Keratinocyte (primary cell): Measurements from ENCODE around the gene BTRC. TPM values are rescaled to one million over a fixed set of nuclear protein-coding genes. Genes with fewer than 3 reads are reported as not detected.

Experiments
- DNase-seq: peaks from one replicate; pipeline ENCODE4 v3.0.0-alpha.2; 2011; ENCODE audit warnings: low read depth, missing footprints, low spot score
- FAIRE-seq: peaks from 2 replicates; lab custom pipeline; 2011; peaks lifted over from hg19 to GRCh38; lab: Jason Lieb, UNC
- H2AFZ ChIP-seq: 2 replicates; pipeline ENCODE4 v1.6.0; 2012; ENCODE audit warnings: low read length, control low read depth, inconsistent platforms; ENCODE audit not compliant: control insufficient read depth
- H3K27ac ChIP-seq: 2 replicates; pipeline ENCODE4 v1.5.1; 2011; ENCODE audit warnings: low read length; ENCODE audit not compliant: control insufficient read depth, insufficient read depth
- H3K27me3 ChIP-seq: 3 replicates; pipeline ENCODE4 v1.6.0; 2011; ENCODE audit warnings: low read length; ENCODE audit not compliant: control insufficient read depth, insufficient read depth; ENCODE audit errors: extremely low read depth
- H3K36me3 ChIP-seq, 2 experiments: 2 replicates in 1 of 2; 3 replicates in 1 of 2; pipeline ENCODE4 v1.5.1; 2011; ENCODE audit warnings: low read length in 2 of 2, mild to moderate bottlenecking in 1 of 2; ENCODE audit not compliant: control insufficient read depth in 2 of 2, insufficient read depth in 2 of 2; ENCODE audit errors: extremely low read depth in 1 of 2
- H3K4me1 ChIP-seq: 3 replicates; pipeline ENCODE4 v1.5.1; 2011; ENCODE audit warnings: low read length; ENCODE audit not compliant: control insufficient read depth, insufficient read depth; ENCODE audit errors: extremely low read depth
- H3K4me2 ChIP-seq: 3 replicates; pipeline ENCODE4 v1.6.0; 2011; ENCODE audit warnings: low read depth, low read length; ENCODE audit not compliant: control insufficient read depth, insufficient read depth; ENCODE audit errors: extremely low read depth
- H3K4me3 ChIP-seq, 3 experiments: fragments of 200-600 bp in 1 of 3; sonication (generic) in 1 of 3; 2 replicates in 2 of 3; 3 replicates in 1 of 3; pipeline ENCODE4 v1.5.1; 2011 to 2016; ENCODE audit warnings: low read length in 3 of 3, mild to moderate bottlenecking in 3 of 3, control low read depth in 2 of 3, inconsistent platforms in 1 of 3, low read depth in 1 of 3, mixed read lengths in 1 of 3, mixed run types in 1 of 3, moderate library complexity in 1 of 3; ENCODE audit not compliant: control insufficient read depth in 2 of 3, insufficient read depth in 2 of 3; ENCODE audit errors: extremely low read depth in 1 of 3
- H3K79me2 ChIP-seq: 2 replicates; pipeline ENCODE4 v1.6.0; 2012; ENCODE audit warnings: low read length; ENCODE audit not compliant: control insufficient read depth, insufficient read depth
- H3K9ac ChIP-seq: 3 replicates; pipeline ENCODE4 v1.6.0; 2011; ENCODE audit warnings: low read length; ENCODE audit not compliant: control insufficient read depth, insufficient read depth; ENCODE audit errors: extremely low read depth
- H3K9me1 ChIP-seq: 3 replicates; pipeline ENCODE4 v1.6.0; 2011; ENCODE audit warnings: low read length; ENCODE audit not compliant: control insufficient read depth, insufficient read depth; ENCODE audit errors: extremely low read depth
- H3K9me3 ChIP-seq: 2 replicates; pipeline ENCODE4 v1.5.1; 2012; ENCODE audit warnings: low read depth, low read length; ENCODE audit not compliant: control insufficient read depth
- H4K20me1 ChIP-seq: 3 replicates; pipeline ENCODE4 v1.6.0; 2011; ENCODE audit warnings: low read length; ENCODE audit not compliant: control insufficient read depth, insufficient read depth; ENCODE audit errors: extremely low read depth
- CTCF ChIP-seq, 3 experiments: IDR thresholded peaks in 1 of 3; conservative IDR thresholded peaks in 1 of 3; optimal IDR thresholded peaks in 1 of 3; 2 replicates in 2 of 3; 3 replicates in 1 of 3; pipeline versions ENCODE3 to v1.5.1; 2011; ENCODE audit warnings: low read length in 3 of 3, mild to moderate bottlenecking in 3 of 3, moderate library complexity in 2 of 3, control low read depth in 1 of 3, inconsistent platforms in 1 of 3; ENCODE audit not compliant: insufficient read depth in 2 of 3; ENCODE audit errors: extremely low read depth in 1 of 3
- EZH2 ChIP-seq: IDR thresholded peaks from one replicate; pipeline ENCODE4 v1.6.1; 2012; ENCODE audit warnings: inconsistent platforms, mild to moderate bottlenecking, low read length, moderate library complexity
- dilution Hi-C: fragments of 300-500 bp; cut with MboI; formaldehyde crosslinking; loops from one replicate; pipeline ENCODE4 v1.7.0; 2020; ENCODE audit warnings: low sequenced_read_pairs; ENCODE audit not compliant: extremely low pct_ligation_motif_present
- polyA plus RNA-seq, 5 experiments: library from polyadenylated mRNA; depleted of rRNA in 3 of 5; stranded (reverse) in 3 of 5; stranded (forward) in 1 of 5; unstranded in 1 of 5; fragments of >200 nt; gene quantifications; 1 replicate in 1 of 5; 2 replicates in 3 of 5; 3 replicates in 1 of 5; pipeline versions ENCODE4 v1.2.1 to v1.2.3, GENCODE V29; 2011 to 2012; ENCODE audit warnings: missing spikeins in 2 of 5, low read depth in 1 of 5, low replicate concordance in 1 of 5

BTRC gene
- polyA plus RNA-seq, 1 donor (not counting 4 experiments of a cell fraction or from before 2014, with no cell fraction given) = 21.7 TPM

DNA sequence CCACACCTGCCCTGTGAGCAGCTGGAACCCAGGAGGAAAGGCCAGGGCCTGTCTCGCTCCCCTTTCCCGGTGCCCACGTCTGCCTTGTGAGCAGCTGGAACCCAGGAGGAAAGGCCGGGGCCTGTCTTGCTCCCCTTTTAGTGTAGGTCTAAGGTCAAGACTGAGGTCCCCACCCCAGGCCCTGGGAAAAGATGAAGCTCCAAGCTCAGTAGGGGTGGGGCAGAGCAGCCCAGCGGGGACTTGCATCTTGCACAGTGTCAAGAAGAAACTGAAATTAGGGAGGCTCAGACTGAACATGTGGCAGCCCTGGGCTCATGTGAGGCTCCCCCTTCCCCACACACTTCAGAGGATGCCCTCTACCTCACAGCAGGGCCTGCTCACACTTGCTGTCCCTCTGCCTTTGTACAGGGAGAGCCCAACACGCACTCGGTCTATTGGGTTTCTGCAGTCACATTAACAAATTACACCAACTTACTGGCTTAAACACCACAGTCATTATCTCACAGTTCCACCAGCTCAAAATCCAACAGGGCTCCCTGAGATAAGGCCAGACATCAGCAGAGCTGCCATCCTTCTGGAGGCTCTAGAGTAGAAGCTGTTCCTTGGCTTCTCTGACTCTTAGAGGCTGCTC lies 221.7 kb downstream of the BTRC start:
- dilution Hi-C loops = no loop called here
- Histone ChIP-seq H3K9ac (no peak overlapping the region), H4K20me1 (no peaks in the 10 kb centered on the region), H3K9me1 (no peaks in the 10 kb centered on the region), H3K79me2 (no peaks in the 10 kb centered on the region), H3K4me2 (no peak overlapping the region), H3K4me1 (no peaks in the 10 kb centered on the region), H3K36me3 (peaks cover 4 to 10% of the 10 kb centered on the region in 2 experiments), H3K27me3 (peaks cover 4% of the 10 kb centered on the region), H2AFZ (no peak overlapping the region), H3K9me3 (no peaks in the 10 kb centered on the region), H3K27ac (no peak overlapping the region), H3K4me3 (no peak overlapping the region)
- FAIRE-seq (no peak), DNase-seq (no peak)
- TF ChIP-seq EZH2 (no peak), CTCF (optimal IDR thresholded peaks at IDR 0.05 in 1 of 3, IDR thresholded peaks at IDR 0.05 in 1 of 3, conservative IDR thresholded peaks at IDR 0.05 in 1 of 3; ENCODE audit: extremely low read depth in 1 of 3, insufficient read depth in 2 of 3, low read length in 3 of 3) (no peak)

DNA sequence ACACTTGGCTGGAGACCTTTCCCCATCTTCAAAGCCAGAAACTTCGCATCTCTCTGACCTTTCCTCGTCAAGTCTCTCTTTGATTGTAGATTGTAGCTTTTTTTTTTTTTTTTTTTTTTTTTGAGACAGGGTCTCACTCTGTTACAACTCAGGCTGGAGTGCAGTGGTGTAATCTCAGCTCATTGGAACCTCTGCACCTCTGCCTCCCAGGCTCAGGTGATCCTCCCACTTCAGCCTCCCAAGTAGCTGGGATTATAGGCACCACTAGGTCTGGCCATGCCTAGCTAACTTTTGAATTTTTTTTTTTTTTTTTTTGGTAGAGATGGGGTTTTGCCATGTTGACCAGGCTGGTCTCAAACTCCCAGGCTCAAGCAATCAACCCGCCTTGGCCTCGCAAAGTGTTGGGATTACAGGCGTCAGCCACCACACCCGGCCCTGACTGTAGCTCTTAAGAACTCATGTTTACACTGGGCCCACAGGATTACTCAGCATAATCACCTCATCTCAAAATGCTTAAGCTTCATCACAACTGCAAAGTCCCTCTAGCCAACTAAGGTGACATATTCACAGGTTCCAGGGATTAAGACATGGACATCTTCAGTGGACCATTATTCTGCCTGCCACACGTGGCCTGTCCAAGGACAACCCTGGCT lies 222.4 kb downstream of the BTRC start:
- no peak overlapping the region for H3K9ac ChIP-seq
- H3K36me3 ChIP-seq = peaks cover 4 to 11% of the 10 kb centered on the region in 2 experiments
- dilution Hi-C loops = no loop called here
- DNase-seq = no peak
- peaks cover under 1% of the 10 kb centered on the region for H3K27me3 ChIP-seq
- no peaks in the 10 kb centered on the region for H3K9me3 ChIP-seq
- H3K79me2 ChIP-seq = no peaks in the 10 kb centered on the region
- no peaks in the 10 kb centered on the region for H3K9me1 ChIP-seq
- H4K20me1 ChIP-seq = no peaks in the 10 kb centered on the region
- no peak overlapping the region for H3K27ac ChIP-seq
- H3K4me1 ChIP-seq = no peaks in the 10 kb centered on the region
- no peak overlapping the region for H3K4me3 ChIP-seq
- H3K4me2 ChIP-seq = no peak overlapping the region
- no peak overlapping the region for H2AFZ ChIP-seq
- TF ChIP-seq EZH2 = no peak
- TF ChIP-seq CTCF (optimal IDR thresholded peaks at IDR 0.05 in 1 of 3, IDR thresholded peaks at IDR 0.05 in 1 of 3, conservative IDR thresholded peaks at IDR 0.05 in 1 of 3; ENCODE audit: extremely low read depth in 1 of 3, insufficient read depth in 2 of 3, low read length in 3 of 3) = no peak
- no peak for FAIRE-seq
